Measurements from ENCODE around the gene TTC1. TPM values are rescaled to one million over a fixed set of nuclear protein-coding genes. Genes with fewer than 3 reads are reported as not detected.

Gene TTC1
- polyA plus RNA-seq, 1 experiment: 23.2 TPM

DNA sequence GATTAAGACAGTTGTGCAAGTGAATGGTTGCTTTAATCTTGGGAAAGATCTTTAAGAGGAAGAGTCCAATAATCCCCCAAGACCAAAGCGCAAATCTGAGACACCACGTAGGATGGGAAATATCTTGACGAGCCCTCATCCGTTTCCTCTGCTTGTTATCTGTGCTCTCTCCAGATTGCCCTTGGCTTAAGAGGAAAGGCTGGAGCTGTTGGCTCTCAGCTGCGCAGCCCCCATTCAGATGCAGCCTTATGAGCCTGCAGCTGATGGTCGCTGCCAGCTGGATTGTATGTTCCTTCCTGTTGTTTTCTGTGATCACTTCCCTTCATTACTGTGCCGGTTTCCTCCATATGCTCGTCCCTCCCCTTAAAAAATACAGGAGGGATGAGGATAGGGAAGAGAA, 62.6 kb downstream of the TTC1 start:
- H3K4me3 ChIP-seq (ENCODE audit: low read depth, low read length): no peak overlapping the region
- H3K36me3 ChIP-seq (ENCODE audit: control insufficient read depth, insufficient read depth, low read length): no peaks in the 10 kb centered on the region
- H3K27me3 ChIP-seq (ENCODE audit: control insufficient read depth, insufficient read depth, low read length): no peaks in the 10 kb centered on the region
- ChIA-PET CTCF (interaction anchor here (0.6 to 1.1 kb wide), 4 partner anchors 10 to 50 kb away, joined by 3 to 4 read pairs (median 3); no protein-coding TSS in a partner anchor), POLR2A (no interaction called here)
- TF ChIP-seq, protein P1, sequence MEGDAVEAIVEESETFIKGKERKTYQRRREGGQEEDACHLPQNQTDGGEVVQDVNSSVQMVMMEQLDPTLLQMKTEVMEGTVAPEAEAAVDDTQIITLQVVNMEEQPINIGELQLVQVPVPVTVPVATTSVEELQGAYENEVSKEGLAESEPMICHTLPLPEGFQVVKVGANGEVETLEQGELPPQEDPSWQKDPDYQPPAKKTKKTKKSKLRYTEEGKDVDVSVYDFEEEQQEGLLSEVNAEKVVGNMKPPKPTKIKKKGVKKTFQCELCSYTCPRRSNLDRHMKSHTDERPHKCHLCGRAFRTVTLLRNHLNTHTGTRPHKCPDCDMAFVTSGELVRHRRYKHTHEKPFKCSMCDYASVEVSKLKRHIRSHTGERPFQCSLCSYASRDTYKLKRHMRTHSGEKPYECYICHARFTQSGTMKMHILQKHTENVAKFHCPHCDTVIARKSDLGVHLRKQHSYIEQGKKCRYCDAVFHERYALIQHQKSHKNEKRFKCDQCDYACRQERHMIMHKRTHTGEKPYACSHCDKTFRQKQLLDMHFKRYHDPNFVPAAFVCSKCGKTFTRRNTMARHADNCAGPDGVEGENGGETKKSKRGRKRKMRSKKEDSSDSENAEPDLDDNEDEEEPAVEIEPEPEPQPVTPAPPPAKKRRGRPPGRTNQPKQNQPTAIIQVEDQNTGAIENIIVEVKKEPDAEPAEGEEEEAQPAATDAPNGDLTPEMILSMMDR (IDR thresholded peaks at IDR 0.05; ENCODE audit: insufficient read depth, low read depth, low read length): no peak
- no peak for DNase-seq (ENCODE audit: low read depth)

DNA sequence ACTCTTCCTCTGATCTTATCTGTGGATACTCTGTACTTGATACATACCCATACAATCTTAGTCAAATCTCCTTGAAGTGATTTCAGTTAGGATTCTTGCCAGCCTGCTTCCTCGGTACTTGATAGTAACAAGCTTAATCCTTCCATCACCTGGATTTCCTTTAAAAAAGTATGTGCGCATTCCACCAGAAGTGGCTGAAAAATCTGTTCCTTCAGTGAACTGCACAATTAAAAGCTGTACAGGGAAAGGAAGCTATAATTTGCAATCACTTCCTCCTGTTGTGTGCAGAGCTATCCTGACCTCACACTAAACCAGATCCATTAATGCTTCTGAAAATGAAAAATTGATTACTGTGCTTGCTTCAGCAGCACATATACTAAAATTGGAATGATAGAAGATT, 63.0 kb downstream of the TTC1 start:
- ChIA-PET POLR2A (no interaction called here), CTCF (interaction anchor here (0.6 to 1.4 kb wide), 3 partner anchors 9 to 50 kb away, joined by 3 read pairs; no protein-coding TSS in a partner anchor)
- Histone ChIP-seq H3K4me3 (ENCODE audit: low read depth, low read length) (no peak overlapping the region), H3K27me3 (ENCODE audit: control insufficient read depth, insufficient read depth, low read length) (no peaks in the 10 kb centered on the region), H3K36me3 (ENCODE audit: control insufficient read depth, insufficient read depth, low read length) (no peaks in the 10 kb centered on the region)
- no peak for DNase-seq (ENCODE audit: low read depth)
- TF ChIP-seq, protein P1 (IDR thresholded peaks at IDR 0.05; ENCODE audit: insufficient read depth, low read depth, low read length): no peak

DNA sequence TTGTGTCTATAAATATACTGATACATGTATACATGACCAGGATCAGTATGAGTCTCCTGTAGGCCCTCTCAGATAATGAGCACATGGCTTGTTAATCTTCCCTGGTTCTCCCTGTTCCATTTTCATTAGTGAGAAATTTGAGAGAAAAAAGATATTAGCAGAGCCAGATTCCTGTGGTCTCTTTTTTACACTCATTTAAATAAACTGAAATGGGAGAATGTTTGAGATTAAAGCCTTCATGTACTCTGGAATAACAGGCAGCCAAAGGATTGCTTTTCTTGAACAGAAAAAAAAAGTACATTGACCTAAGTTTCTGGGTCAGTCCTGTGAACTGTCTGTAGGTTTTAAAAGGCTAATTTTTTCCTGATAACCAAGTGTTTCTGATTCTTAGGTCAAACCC, 66.1 kb downstream of the TTC1 start:
- no peak overlapping the region for H3K4me3 ChIP-seq (ENCODE audit: low read depth, low read length)
- H3K36me3 ChIP-seq (ENCODE audit: control insufficient read depth, insufficient read depth, low read length): no peaks in the 10 kb centered on the region
- POLR2A ChIA-PET: no interaction called here
- CTCF ChIA-PET: no interaction called here
- no peak for DNase-seq (ENCODE audit: low read depth)
- TF ChIP-seq, protein P1 (IDR thresholded peaks at IDR 0.05; ENCODE audit: insufficient read depth, low read depth, low read length): no peak
- H3K27me3 ChIP-seq (ENCODE audit: control insufficient read depth, insufficient read depth, low read length): no peaks in the 10 kb centered on the region

DNA sequence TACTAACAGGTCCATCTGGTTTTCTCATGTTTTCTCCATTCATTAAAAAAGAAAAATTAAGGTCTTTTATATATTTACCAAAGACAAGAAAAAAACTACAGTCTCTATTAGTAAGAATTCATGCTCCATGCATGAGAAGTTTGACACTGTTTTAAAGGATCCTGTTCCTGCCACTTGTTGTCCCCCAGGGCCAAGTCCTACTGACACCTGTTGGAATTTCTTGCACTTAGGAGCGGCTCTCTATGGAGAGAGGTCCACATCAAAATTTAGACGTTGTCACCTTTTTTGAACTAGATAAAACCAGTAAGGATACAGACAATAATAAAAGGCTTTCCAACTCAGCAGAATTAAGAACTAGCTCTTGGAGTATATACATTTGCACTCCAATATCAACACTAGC, 68.1 kb downstream of the TTC1 start:
- H3K4me3 ChIP-seq (ENCODE audit: low read depth, low read length): no peak overlapping the region
- H3K27me3 ChIP-seq (ENCODE audit: control insufficient read depth, insufficient read depth, low read length): no peaks in the 10 kb centered on the region
- H3K36me3 ChIP-seq (ENCODE audit: control insufficient read depth, insufficient read depth, low read length): no peaks in the 10 kb centered on the region
- CTCF ChIA-PET: no interaction called here
- POLR2A ChIA-PET: no interaction called here
- TF ChIP-seq, protein P1 (IDR thresholded peaks at IDR 0.05; ENCODE audit: insufficient read depth, low read depth, low read length): no peak
- no peak for DNase-seq (ENCODE audit: low read depth)

DNA sequence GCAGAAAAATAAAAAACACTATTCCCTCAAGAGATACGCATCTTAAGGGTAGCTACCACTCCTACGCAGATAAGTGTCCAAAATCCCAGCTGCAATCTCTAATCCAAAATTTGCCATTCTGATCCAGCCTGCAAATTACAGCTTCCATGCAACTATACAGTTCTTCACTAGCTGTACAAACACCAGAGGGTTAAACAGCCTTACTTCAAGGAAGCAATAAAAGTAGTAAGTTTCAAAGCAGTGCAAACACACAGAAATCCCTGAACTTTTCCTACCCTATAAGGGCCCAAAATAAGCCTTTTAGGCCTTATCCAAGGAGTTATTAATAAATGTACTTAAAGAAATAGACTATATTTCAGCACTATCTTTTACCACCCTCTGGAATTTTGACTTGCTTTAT, 70.8 kb downstream of the TTC1 start:
- H3K27me3 ChIP-seq (ENCODE audit: control insufficient read depth, insufficient read depth, low read length): no peaks in the 10 kb centered on the region
- ChIA-PET POLR2A (no interaction called here), CTCF (interaction anchor here (0.6 to 3.2 kb wide), 3 partner anchors 9 to 265 kb away, joined by 3 to 28 read pairs (median 4); no protein-coding TSS in a partner anchor)
- H3K4me3 ChIP-seq (ENCODE audit: low read depth, low read length): no peak overlapping the region
- H3K36me3 ChIP-seq (ENCODE audit: control insufficient read depth, insufficient read depth, low read length): no peaks in the 10 kb centered on the region
- DNase-seq (ENCODE audit: low read depth): no peak
- TF ChIP-seq, protein P1 (IDR thresholded peaks at IDR 0.05; ENCODE audit: insufficient read depth, low read depth, low read length): no peak

All from BJ (cell line).